K562 (cell line): Measurements from ENCODE around the gene ARHGAP18. TPM values are rescaled to one million over a fixed set of nuclear protein-coding genes. Genes with fewer than 3 reads are reported as not detected.

ENCODE experiments used
- ATAC-seq: fragments of 200-7000 bp; cut with Tn5 transposase; 3 replicates; pipeline ENCODE4 v1.9.1; 2020; ENCODE audit warnings: moderate library complexity
- BruUV-seq: library from RNA; stranded (reverse); fragments of 400-500 nt; replicated peaks from 2 replicates; lab custom pipeline; 2021; lab: Mats Ljungman, UMichigan
- CTCF ChIA-PET: fragments of 300-600 bp; formaldehyde crosslinking; extraction: SDS; loops from one replicate; lab custom pipeline; 2021; ENCODE audit warnings: low intra/inter-chr PET ratio; lab: Yijun Ruan, JAX
- POLR2A ChIA-PET: fragments of 300-600, 350-650 bp; sonication (Branson Sonifier 250); formaldehyde crosslinking; extraction: SDS; loops from one replicate; lab custom pipeline; 2021; ENCODE audit warnings: antibody characterized with exemption, inconsistent platforms; lab: Yijun Ruan, JAX
- DNase-seq, 4 experiments: peaks; one replicate each; pipeline versions ENCODE4 v3.0.0 to v3.0.0-alpha.2; 2011 to 2018; ENCODE audit warnings: low spot score in 3 of 4, mixed read lengths in 3 of 4; ENCODE audit errors: extremely low read depth in 1 of 4
- FAIRE-seq: peaks from 2 replicates; lab custom pipeline; 2011; peaks lifted over from hg19 to GRCh38; lab: Jason Lieb, UNC
- H2AFZ ChIP-seq: 2 replicates; pipeline ENCODE4 v1.6.0; 2011; ENCODE audit warnings: low read depth, low read length, control low read depth, inconsistent platforms
- H3K27ac ChIP-seq: fragments of 200-600 bp; 3 replicates; pipeline ENCODE4 v1.8.0; 2011; ENCODE audit warnings: low read depth, mild to moderate bottlenecking, control low read depth, inconsistent platforms, low read length, moderate library complexity, mixed read lengths; ENCODE audit errors: extremely low read depth
- H3K27me3 ChIP-seq, 2 experiments: fragments of 300-600 bp in 1 of 2; 2 replicates in 1 of 2; 3 replicates in 1 of 2; pipeline versions ENCODE4 v1.6.0 to v1.8.0; 2011; ENCODE audit warnings: inconsistent platforms in 2 of 2, low read length in 2 of 2, mild to moderate bottlenecking in 1 of 2, mixed read lengths in 1 of 2, moderate library complexity in 1 of 2; ENCODE audit not compliant: control insufficient read depth in 2 of 2, insufficient read depth in 2 of 2
- H3K36me3 ChIP-seq: fragments of 300-600 bp; 3 replicates; pipeline ENCODE4 v1.8.0; 2011; ENCODE audit warnings: mild to moderate bottlenecking, low read length, inconsistent platforms; ENCODE audit not compliant: control insufficient read depth, insufficient read depth
- H3K4me1 ChIP-seq, 2 experiments: fragments of 200-600 bp in 1 of 2; replicated peaks in 1 of 2; 2 replicates in 1 of 2; 3 replicates in 1 of 2; pipeline versions ENCODE4 v1.5.1 to v1.8.0; 2011; ENCODE audit warnings: inconsistent platforms in 2 of 2, low read length in 2 of 2, mild to moderate bottlenecking in 1 of 2, mixed read lengths in 1 of 2, moderate library complexity in 1 of 2; ENCODE audit not compliant: control insufficient read depth in 2 of 2, insufficient read depth in 2 of 2
- H3K4me2 ChIP-seq: 2 replicates; pipeline ENCODE4 v1.6.1; 2011; ENCODE audit warnings: low read length, control low read depth, inconsistent platforms, mixed read lengths; ENCODE audit not compliant: insufficient read depth
- H3K4me3 ChIP-seq: fragments of 200-600 bp; sonication (generic), shearing (Covaris generic); 2 replicates; pipeline ENCODE4 v1.5.1; 2016; ENCODE audit warnings: control low read depth, inconsistent platforms
- H3K79me2 ChIP-seq: fragments of 200-600 bp; 3 replicates; pipeline ENCODE4 v1.8.0; 2011; ENCODE audit warnings: low read length, inconsistent platforms; ENCODE audit not compliant: control insufficient read depth, insufficient read depth
- H3K9ac ChIP-seq, 2 experiments: 2 replicates each; pipeline versions ENCODE4 v1.6.0 to v1.6.1; 2011; ENCODE audit warnings: low read depth in 2 of 2, low read length in 2 of 2, control low read depth in 1 of 2, inconsistent platforms in 1 of 2, mild to moderate bottlenecking in 1 of 2, mixed read lengths in 1 of 2; ENCODE audit not compliant: insufficient read depth in 1 of 2
- H3K9me1 ChIP-seq: one replicate; pipeline ENCODE4 v1.6.0; 2011; ENCODE audit warnings: inconsistent platforms, mild to moderate bottlenecking, low read length, moderate library complexity; ENCODE audit not compliant: control insufficient read depth, insufficient read depth
- H3K9me3 ChIP-seq: replicated peaks from 2 replicates; pipeline ENCODE4 v1.5.1; 2011; ENCODE audit warnings: low read depth, low read length, inconsistent platforms; ENCODE audit not compliant: control insufficient read depth, insufficient read depth
- H4K20me1 ChIP-seq: replicated peaks from 2 replicates; pipeline ENCODE4 v1.6.1; 2011; ENCODE audit warnings: low read length, inconsistent platforms, mixed read lengths; ENCODE audit not compliant: control insufficient read depth, insufficient read depth
- E4F1 ChIP-seq: fragments of 250-450 bp; sonication (Bioruptor Pico); IDR thresholded peaks from 2 replicates; pipeline ENCODE4 v1.5.0; 2021; ENCODE audit warnings: mild to moderate bottlenecking, borderline replicate concordance
- JUND ChIP-seq, 2 experiments: IDR thresholded peaks; 2 replicates in 1 of 2; 3 replicates in 1 of 2; pipeline ENCODE4 v1.6.1; 2011; ENCODE audit warnings: borderline replicate concordance in 2 of 2, low read depth in 2 of 2, low read length in 2 of 2, improper control_type of control experiment in 1 of 2, missing biosample characterization in 1 of 2, missing genetic modification characterization in 1 of 2, missing genetic modification reagents in 1 of 2
- KAT2B ChIP-seq: IDR thresholded peaks from one replicate; pipeline ENCODE4 v1.6.1; 2012; ENCODE audit warnings: low read depth, mild to moderate bottlenecking, control low read depth, inconsistent platforms, low read length, moderate library complexity
- MTA2 ChIP-seq: fragments of 450-650 bp; IDR thresholded peaks from 2 replicates; pipeline ENCODE4 v1.6.1; 2016; ENCODE audit warnings: low read depth
- ZNF143 ChIP-seq: sonication (generic); formaldehyde crosslinking; IDR thresholded peaks from 2 replicates; pipeline ENCODE4 v1.9.0; 2022; ENCODE audit warnings: mild to moderate bottlenecking, missing genetic modification reagents
- ZNF316 ChIP-seq: fragments of 450-650 bp; IDR thresholded peaks from 2 replicates; pipeline ENCODE4 v1.6.1; 2016
- ZNF707 ChIP-seq: fragments of 250-450 bp; sonication (Bioruptor Pico); conservative IDR thresholded peaks from 2 replicates; pipeline ENCODE4 v1.8.0; 2022; ENCODE audit warnings: inconsistent platforms, mild to moderate bottlenecking, moderate library complexity
- WGBS: fragments of 100-300 bp; shearing (Covaris generic); methylation state at CpG from one replicate; pipeline ENCODE4 v1.1.6; 2016; ENCODE audit warnings: low coverage, mixed read lengths; ENCODE audit not compliant: insufficient coverage; ENCODE audit errors: missing lambda C conversion rate; 5-methylcytosine and 5-hydroxymethylcytosine counted together
- in situ Hi-C: fragments of 300-500 bp; cut with MboI; formaldehyde crosslinking; loops from 4 replicates; pipeline ENCODE4 v1.15.0; 2018; ENCODE audit warnings: inconsistent platforms, mixed read lengths
- intact Hi-C: fragments of 100-400 bp; cut with micrococcal nuclease; formaldehyde crosslinking; loops from 2 replicates; pipeline ENCODE4 v1.14.2; 2022
- polyA plus RNA-seq, 8 experiments: library from polyadenylated mRNA; depleted of rRNA in 4 of 8; stranded (reverse) in 5 of 8; unstranded in 3 of 8; fragments of >200 nt; fragmentation: Nextera tagmentation in 2 of 8; fragmentation: Illumina TruSeq in 1 of 8; extraction: Ambion mirVana in 2 of 8; extraction: Trizol in 1 of 8; gene quantifications; 2 replicates each; pipeline versions ENCODE4 v1.2.1 to v1.2.3, GENCODE V29; 2011 to 2014; ENCODE audit warnings: inconsistent platforms in 1 of 8, missing spikeins in 1 of 8
- total RNA-seq, 7 experiments: library from RNA; depleted of rRNA in 6 of 7; stranded (reverse); fragments of >200 nt in 6 of 7; fragmentation: Illumina TruSeq in 2 of 7; extraction: Trizol in 2 of 7; gene quantifications; 2 replicates each; pipeline versions ENCODE4 v1.2.1 to v1.2.3, GENCODE V29; 2011 to 2021; ENCODE audit warnings: low replicate concordance in 1 of 7

ARHGAP18 gene
- total and polyA plus RNA-seq, 9 of the 15 experiments (the other 6 are each of a cell fraction or from before 2014, with no cell fraction given): 13.3 to 29.7 (median 21.1) TPM

- Histone ChIP-seq H3K4me3 (no peak overlapping the region), H3K27me3 (no peaks in the 10 kb centered on the region), H3K4me1 (peaks cover 3 to 14% of the 10 kb centered on the region in 2 experiments; a peak in 3 of 5 replicates), H3K4me2 (no peak overlapping the region), H3K27ac (no peak overlapping the region; the same call in 2 of the 3 replicates), H3K36me3 (no peaks in the 10 kb centered on the region; the same call in 2 of the 3 replicates), H2AFZ (no peak overlapping the region), H3K79me2 (0 out of 3 replicates have a peak, but pooled peaks cover 6% of the 10 kb centered on the region), H4K20me1 (no peaks in the 10 kb centered on the region), H3K9ac (no peak overlapping the region), H3K9me1 (no peaks in the 10 kb centered on the region), H3K9me3 (no peaks in the 10 kb centered on the region)
- no TSS peak for BruUV-seq
- DNase-seq (no peak), ATAC-seq (no peak), FAIRE-seq (no peak)
- CTCF ChIA-PET: no interaction called here
- intact Hi-C loops: no loop called here
- TF ChIP-seq KAT2B (no peak), ZNF316 (peak; percentile 30; the same call in 1 of the 2 replicates)
- 75% methylated on average over 3 of the region's 3 CpGs for WGBS
- POLR2A ChIA-PET: interaction anchor here (0.6 to 2.8 kb wide), 3 partner anchors 8 to 27 kb away, joined by 3 to 10 read pairs (median 3); no protein-coding TSS in a partner anchor
- in situ Hi-C loops: no loop called here
Measured at GRCh38 chr6:129645830-129646579, 64.0 kb downstream of the ARHGAP18 start.

GRCh38 chr6:129645106-129645829 is 64.7 kb downstream of the ARHGAP18 start:
- H3K79me2 ChIP-seq: 0 out of 3 replicates have a peak, but pooled peaks cover 6% of the 10 kb centered on the region
- TF ChIP-seq E4F1 (CRISPR knock-in tag) (no peak), ZNF143 (CRISPR knock-in tag) (no peak), ZNF707 (CRISPR knock-in tag) (no peak), JUND (IDR thresholded peaks at IDR 0.05; ENCODE audit: borderline replicate concordance, low read depth, low read length) (no peak), JUND (tag; IDR thresholded peaks at IDR 0.05; ENCODE audit: borderline replicate concordance, low read depth, low read length) (no peak), MTA2 (no peak)
- TF ChIP-seq, all 486 proteins: peak for 0
- Histone ChIP-seq H3K36me3 (peaks cover under 1% of the 10 kb centered on the region; the same call in 1 of the 3 replicates), H3K4me3 (no peak overlapping the region), H3K9me3 (no peaks in the 10 kb centered on the region), H3K9me1 (no peaks in the 10 kb centered on the region), H3K27me3 (no peaks in the 10 kb centered on the region), H2AFZ (no peak overlapping the region), H3K4me2 (no peak overlapping the region), H3K4me1 (peaks cover 3 to 14% of the 10 kb centered on the region in 2 experiments; a peak in 3 of 5 replicates), H4K20me1 (no peaks in the 10 kb centered on the region), H3K9ac (no peak overlapping the region), H3K27ac (peak overlapping the region; percentile 5; the same call in 1 of the 3 replicates)
- peak; percentile 39; the same call in 2 of the 3 replicates for ATAC-seq
- intact Hi-C loops (no loop called here), in situ Hi-C loops (no loop called here)
- POLR2A ChIA-PET: interaction anchor here (0.6 to 2.8 kb wide), 6 partner anchors 9 to 41 kb away, joined by 3 to 10 read pairs (median 3); no protein-coding TSS in a partner anchor
- CTCF ChIA-PET: no interaction called here
- WGBS: 54% methylated on average over 6 of the region's 6 CpGs
- no peak for FAIRE-seq
- no peak for DNase-seq
- BruUV-seq: no TSS peak
